Amygdala (tissue), 56 donors: ENCODE measurements around the gene MKNK1.

Source experiments
- DNase-seq, 56 donors: peaks; one replicate each; lab custom pipeline; 2025; lab: John Stamatoyannopoulos, UW

MKNK1 gene

DNA sequence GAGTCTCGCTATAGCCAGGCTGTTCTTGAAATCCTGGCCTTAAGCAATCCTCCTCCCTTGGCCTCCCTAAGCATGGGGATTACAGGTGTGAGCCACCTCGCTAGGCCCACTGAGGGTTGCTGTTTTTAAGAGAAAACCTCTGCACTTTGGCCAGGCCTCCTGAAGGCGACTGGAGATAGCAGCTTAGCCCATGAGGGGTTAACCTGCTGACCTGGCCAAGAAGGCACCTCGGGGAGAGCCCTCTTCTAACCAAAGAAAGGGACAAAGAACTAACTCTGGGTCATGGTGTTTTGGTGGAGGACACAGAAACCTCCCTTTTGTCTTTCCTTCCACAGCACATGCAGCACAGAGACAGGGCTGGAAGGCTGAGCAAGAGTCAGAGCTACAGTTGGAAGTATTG lies 35.0 kb downstream of the MKNK1 start:
- DNase-seq = no peak

DNA sequence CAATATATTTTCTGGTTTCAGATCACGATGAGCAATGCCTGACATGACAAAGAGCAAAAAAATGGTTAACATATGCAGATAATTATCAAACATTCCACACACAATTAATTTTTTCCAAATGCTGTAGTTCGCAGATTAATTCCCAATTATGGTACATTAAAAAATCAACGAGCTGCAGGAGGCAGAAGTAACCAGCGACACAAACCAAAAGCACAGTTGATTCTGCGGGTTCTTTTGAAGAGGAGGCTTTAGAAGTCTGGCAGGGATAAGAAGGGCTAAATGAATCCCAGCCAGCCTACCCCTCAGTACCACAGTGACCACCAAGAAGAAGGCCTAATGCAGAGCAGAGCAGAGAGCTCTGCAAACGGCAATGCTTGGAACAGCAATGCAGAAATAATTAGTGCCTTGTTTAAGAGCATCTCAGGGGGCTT lies 35.6 kb downstream of the MKNK1 start:
- no peak for DNase-seq

DNA sequence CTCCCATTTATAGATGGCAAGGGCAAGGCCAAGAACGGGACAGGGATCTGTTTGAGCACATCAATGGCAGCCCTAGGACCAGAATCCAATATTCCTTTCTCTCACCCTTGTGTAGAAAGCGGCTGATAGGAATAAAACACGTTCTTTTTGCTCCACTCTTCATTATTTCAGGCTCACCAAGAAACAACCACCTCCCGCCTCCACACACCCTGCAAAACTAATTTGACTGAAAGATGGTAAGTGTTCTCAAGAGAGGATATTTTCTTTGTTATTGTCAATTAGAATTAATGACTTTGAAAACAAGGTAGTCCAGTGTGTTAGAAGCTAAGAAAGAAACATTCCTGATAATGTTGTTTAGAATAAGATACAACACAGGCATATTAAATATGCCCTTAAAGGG lies 40.7 kb downstream of the MKNK1 start:
- DNase-seq = no peak

DNA sequence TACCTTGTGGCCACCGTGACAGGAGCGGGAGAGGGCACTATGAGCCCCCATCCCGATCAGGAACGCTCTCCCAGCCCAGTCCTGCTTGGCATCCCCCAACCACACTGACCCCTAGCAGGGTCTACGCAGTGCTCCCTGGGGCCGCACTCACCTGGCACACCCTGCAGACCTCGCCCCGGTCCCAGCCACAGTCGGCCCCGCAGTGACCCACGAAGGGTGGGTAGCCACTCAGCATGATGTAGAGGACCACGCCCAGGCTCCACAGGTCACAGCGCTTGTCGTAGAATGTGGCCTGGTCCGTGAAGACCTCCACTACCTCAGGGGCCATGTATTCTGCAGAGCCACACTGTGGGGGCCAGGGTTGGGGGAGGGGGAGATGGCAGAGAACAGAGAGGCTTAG lies 41.6 kb downstream of the MKNK1 start:
- no peak for DNase-seq

DNA sequence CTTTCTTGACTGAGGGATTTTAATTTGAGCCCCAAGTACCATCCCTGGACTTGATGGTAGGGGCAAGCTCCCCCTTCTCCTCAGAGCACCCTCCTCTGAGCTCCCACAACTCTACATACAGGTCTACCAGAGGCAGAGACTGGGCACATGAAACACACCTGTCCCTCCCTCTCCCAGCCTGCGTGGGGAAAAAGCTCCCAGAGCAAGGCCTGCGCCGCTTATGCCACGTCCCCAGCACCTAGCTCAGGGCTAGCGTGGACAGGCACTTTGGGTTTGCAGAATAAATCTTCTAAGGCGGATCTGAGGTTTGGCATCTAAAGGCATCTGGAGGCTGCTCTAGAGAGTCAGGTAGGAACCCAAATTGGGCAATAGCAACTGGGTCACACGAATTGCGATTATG lies 45.1 kb downstream of the MKNK1 start:
- DNase-seq = no peak

DNA sequence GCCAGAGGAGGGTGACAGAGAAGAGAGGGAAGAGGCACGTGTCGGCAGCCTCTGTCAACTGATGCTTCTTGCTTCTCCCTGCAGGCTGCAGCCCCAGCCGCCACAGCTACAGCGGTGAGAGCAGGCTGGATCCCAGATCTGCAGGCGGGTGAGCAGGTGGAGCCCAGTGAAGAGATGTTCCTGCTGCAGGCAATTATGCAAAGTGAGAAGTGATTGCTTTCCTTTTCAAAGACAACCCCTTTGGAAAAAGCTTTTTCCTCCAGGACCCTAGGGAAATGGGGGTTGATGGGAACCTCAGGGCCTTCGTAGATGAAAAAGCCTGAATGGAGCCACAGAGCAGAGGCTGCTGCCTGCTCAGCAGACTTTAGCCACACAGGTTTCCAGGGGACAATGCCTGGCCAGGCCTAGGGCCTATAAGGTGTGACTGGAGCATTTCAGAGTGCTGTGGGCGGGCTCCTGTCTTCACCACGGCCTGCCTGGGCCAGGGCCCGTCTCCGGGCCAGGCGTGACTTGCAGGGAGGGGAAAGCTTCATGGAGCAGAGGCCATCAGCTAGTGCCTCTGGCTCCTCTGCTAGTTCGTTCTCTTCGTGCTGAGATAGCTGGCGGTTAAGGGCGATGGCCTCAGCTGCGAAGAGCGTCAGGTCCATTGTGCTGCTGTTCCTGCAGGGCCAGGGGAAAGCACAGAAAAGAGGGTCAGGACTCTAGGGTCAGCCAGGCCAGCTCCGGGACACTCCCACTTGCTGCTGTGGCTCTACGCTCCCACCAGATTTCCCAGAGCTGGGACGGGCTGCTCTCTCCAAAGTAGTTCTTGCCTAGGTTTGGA lies 45.7 kb downstream of the MKNK1 start:
- DNase-seq = peak in 1 of 56 donors; percentile 17

DNA sequence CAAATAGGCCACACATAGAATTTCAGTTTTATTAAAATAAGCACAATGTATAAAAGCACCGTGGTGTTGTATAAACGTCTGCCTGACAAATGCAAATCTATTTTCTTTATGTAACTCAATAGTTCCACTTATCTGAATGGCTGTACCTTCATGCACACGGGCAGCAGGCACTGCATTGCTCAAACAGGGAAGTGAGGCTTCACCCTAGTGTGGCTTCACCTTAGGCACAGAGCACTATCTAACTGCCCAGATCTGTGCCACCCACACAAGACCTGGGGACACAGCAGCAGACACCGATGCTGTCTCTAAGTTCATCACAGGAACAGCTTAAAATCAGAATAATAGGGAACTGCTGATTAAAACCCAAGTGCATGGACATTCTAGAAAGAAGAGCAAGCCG lies 46.7 kb downstream of the MKNK1 start:
- DNase-seq = no peak

DNA sequence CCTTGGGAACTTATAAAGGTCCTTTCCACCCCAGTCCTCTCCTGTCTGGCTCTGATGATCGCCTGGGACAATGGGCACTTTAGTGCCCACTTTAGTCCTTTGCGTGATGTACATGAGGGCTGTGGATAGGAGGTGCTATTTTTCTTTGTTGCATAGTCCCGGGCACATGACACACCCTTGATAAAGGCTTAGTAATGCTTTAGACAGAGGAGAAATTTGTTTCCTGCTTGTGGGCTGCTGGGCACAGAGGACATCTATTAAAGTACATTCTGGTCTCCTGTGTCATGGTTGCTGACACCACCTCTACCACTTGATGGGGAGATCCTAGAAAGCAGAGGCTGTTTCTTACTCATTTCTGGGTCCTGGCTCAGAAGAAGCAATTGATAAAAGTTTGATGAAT lies 47.2 kb downstream of the MKNK1 start:
- DNase-seq = no peak

DNA sequence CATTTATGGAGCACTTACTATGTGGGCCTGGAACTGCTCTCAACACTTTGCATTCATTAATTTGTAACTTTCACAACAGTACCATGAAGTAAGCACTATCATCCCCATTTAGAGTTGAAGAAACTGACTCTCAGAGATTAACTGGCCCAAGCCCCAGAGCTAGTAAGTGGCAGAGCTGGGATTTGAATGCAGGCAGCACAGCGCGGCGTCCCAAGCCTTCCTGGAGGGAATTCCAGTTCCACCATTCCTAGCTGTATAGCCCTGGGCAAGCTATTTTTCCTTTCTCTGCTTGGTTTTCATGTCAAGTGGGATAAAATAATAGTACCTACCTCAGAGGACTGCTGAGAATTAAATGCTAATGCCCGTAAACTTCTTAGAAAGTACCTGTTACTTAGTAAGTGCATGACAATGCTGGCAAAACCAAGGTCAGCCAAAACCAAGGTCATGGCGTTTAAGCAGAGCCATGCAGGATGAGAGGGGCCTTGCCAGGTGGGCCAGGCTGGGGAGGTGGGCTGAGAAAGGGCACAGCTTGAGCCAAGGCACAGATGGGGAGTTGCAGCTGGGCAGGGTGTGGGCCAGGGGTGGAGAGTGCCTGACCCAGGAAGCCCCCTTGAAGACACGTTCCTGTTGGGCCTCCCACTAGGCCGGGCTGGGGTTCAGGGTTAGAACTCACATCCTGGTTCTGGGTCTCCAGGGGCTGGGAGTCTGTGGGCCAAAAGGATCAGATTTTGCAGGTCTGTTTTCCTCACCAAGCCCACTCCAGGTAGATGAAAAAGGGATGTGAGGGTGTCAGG lies 48.0 kb downstream of the MKNK1 start:
- DNase-seq = no peak

DNA sequence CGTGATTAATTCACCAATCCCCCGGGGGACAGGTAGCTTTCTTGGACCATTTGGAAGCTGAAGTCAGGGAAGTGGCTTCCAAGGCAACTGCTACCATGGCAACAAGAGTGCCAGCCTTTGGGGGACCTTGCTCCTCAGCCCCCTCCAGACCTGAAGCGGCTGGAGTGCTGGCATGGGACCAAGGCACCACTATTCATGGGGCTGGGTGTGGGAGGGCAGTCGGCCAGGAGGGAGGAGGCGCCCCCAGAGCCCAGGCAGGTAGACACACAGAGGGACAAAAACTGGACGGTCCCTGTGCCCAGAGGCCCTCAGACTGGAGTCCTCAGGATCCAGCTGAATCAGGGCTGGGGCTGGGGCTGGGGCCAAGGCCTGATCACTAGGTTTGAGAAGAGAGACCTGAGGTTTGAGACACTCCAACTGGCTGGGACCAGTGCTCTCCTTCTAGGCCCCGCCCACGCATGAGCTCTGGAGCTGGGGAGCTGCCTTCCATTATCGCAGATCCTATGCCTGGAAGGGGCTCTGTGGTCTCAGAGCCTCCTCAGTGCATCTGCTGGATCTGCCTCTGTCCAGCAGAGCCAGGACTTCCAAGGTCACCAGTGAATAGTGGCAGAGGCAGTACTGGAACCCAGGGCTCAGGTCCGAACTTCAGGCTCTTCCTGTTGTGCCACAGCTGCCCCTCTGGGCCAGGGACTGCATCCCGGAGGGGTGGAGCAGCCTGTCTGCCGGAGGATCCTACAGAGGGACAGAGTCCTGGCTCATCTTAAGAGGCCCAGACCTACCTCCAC lies 49.3 kb downstream of the MKNK1 start:
- peak in 3 of 56 donors; percentile 26 to 38 (median 29) for DNase-seq

DNA sequence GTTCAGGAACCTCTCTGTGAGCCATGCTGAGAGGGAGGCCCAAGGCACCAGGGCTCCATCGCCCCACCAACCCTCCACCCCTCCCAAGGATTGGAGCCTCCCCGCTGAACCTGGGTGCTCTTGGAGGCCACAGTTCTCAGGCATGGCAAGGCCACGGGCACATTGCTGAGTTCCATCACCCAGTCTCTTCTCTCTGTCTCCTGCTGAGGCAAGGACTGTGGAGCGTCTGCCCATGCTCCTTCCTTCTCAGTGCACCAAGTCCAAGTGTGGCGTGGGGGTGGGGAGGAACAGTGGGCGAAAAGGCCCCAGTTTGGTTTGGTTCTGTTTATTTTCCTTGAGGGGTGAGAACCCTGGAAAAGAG lies 49.9 kb downstream of the MKNK1 start:
- DNase-seq = no peak

DNA sequence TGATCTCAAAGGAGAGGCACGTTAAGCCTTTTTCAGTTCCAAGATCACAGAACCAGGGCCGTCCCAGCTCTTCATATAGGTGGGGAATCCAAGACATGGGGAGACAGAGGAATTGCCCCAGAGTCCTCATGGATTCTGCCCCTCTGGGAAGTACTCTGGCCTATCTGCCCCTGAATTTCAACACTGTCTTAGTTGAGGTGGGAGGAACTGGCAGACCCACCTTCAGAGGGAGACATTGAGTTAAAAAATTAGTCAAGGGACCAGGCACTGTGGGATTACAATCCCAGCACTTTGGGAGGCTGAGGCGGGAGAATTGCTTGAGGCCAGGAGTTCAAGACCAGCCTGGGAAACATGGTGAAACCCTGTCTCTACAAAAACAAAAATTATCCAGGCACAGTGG lies 50.6 kb downstream of the MKNK1 start:
- no peak for DNase-seq

DNA sequence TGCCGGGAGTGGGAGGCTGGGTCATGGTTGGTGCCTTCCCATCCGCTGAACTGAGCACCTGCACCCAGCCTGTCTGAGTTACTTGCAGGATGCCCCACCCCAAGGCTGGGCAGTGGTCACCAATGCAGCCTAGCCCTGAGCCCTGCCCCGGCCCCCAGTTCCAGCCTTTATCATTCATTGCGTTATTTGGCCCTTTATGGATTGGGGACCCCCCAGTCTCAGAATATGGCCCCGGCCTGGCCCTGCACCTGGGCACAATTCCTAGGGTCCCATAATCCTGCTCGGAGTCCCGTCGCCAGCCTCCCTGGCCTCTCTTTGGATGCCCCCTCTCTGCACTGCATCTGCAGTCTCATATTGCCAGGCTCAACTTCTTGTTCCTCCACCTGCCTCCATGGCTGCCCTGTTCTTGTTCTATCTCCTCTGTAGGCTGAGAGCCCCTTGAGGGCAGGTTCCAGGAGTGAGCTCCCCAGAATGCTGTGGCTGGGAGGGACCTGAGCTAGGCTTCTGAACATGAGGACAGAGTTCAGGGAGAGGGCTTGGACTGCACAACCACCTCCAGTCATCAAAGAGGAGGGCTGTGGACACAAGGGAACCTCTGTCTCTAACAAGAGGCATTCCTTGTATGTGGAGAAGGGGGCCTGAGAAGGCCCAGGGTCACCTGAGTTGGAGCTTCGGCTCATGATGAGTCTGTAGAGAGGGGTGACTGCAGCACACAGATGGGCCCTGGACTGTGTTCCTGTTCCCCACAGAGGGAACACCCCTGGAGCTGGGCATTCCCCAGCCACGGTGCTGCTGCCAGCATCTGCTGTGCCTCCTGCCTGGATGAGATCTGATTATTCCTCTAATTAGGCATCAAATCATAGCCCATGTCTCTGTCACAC lies 51.5 kb downstream of the MKNK1 start:
- no peak for DNase-seq

DNA sequence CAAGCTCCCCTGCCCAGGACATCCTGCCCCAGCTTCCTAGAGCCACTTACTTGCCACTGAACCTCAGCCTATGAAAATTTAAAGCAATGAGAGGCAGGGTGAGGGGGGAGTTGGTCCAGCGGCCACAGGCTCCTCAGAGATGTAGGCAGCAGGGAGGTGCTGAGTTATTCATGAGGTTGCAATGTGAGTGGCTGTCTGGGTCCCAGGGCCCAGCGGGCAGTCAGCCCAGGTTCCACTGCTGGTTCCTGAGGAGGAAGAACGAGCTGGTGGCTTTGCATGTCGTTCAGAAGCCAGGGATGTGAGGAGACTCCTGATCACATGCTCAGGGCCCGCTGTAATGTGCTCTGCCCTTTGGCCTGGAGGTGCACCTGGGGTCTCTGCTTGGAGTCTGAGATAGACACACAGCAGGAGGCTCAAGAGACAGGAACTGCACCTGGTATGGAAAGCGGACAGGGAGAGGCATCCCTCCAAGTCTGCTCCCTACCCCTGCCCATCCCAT lies 52.4 kb downstream of the MKNK1 start, which contains the start of gene KNCN:
Gene KNCN (minus strand): TSS at position 51 of the 499 bp plus-strand sequence. CDS start 432 bp downstream, outside the sequence.
- DNase-seq = no peak

DNA sequence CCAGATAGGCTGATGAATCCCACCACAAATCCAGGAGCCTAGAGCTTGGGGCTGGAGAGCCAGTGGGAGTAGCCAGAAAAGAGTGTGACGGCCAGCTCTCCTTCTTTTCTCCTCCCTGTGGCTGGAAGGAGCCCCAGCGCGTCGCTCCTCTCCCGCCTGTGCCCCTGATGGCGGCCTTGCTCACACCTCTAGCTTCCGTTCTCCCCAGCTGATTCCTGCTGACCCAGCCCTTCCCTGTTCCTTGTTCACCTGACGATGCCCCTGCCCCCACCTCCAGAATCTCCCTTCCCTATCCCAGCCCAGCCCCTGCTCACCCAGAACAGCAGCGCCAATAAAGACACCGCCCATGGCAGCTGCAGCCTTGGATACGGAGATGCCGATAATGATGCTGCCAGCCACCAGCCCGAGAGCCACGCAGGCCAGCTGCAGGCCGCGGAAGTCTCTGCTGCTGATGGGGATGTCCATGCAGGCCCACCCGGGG lies 53.3 kb downstream of the MKNK1 start:
- no peak for DNase-seq

DNA sequence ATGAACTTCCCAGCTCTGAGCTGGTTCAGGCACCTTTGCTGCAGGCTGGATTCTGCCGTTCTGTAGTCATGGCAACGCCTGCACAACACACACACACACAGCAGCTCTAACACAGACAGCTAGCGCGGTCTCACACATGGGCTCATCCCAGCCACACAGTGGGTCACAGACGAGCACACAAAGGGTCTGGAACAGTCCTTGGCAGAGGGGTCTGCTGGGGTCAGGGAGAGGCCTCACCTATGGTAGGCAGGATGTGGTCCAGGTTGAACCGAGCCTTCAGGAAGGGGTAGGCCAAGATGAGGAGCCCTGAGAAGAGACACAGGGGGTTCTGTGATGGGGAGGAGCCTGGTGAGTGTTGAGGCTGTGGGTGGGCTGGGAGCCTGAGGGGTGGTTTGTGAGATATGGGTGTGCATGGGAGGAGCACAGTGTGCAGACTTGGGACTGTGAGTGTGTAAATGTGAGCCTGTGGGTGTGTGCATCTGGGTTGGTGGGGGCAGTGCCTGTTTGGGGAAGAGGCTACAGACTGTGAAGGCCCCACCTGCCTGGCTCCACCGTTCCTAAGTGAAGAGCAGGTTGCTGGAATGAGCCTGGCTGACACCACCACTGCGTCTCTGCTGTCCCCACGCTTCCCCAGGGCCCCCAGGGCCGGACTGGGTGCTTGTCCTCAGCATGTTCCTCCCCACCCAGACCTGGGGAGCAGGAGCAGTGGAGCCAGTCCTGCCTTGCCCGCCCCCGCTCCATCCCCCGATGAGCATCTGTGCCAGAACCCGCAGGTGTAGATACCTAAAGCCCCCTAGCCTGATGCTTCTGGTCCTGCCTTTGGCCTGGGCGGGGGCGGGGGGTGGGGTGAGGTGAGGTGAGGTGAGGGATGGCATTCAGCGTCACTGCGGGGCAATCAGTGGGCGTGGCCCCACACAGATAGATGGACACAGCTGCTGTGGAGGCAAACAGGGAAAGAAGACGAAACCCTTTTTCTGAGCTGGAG lies 54.1 kb downstream of the MKNK1 start:
- DNase-seq = peak in 20 of 56 donors; percentile 13 to 70 (median 36)

DNA sequence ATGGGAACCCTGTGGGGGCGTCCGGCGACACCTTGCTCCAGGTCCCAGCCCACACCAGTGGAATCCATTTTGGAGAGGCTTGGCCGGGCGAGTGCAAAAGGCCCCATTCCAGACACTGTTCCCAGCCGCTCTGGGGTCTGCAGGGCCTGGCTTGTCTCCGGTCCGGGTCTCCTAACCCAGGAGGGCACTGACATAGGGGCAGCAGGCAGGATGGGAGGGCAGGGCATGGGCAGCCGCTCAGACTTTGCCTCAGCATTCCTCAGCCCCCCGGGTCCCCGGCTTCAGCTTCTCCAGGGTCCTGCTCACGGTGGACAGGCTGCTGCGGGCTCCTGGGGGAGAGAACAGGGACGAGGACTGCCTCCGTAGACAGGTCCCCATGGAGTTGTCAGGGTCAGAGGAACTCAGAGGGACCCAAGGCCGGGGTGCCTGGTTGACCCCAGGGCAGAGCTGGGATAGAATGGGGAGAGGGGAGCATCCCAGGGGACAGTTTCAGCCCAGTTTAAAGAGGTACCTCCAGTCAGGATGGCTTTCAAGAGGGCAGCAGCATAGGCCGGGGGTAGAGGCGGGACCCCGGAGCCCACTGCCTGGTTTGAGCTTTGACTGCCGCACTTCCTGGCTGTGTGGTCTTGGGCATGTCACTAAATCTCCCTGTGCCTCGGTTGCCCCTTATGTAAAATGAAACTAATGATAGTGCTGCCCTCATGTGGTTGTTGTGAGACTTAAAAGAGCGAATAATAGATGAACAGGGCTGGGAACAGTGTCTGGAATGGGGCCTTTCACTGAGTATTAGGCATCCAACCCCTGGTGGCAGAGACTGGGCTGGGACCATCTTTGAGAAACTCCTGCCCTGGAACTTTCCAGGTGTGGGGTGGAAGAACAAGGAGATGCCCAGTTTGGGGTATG lies 56.3 kb downstream of the MKNK1 start:
- DNase-seq = no peak
